Measurements from ENCODE around the gene WNK4. TPM values are rescaled to one million over a fixed set of nuclear protein-coding genes. Genes with fewer than 3 reads are reported as not detected.

WNK4 gene
- total RNA-seq, 1 experiment from 2014 or later = 1.5 TPM

DNA sequence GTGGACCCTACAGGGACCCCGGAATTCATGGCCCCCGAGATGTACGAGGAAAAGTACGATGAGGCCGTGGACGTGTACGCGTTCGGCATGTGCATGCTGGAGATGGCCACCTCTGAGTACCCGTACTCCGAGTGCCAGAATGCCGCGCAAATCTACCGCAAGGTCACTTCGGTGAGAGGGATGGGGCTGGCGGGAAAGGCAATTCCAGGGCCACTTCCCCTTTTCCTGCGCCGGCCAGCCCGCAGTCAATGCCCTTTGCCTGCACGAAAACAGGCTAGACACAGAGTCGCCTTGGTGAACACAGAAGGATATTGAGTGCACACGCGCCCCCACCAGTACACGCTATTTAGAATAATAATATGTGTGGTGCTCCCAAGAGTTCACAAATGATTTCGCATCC, 4.0 kb downstream of the WNK4 start:
- Mint-ChIP-seq H3K4me1 (peaks cover 18% of the 10 kb centered on the region), H3K4me3 (no peak overlapping the region), H3K27ac (no peak overlapping the region), H3K9me3 (no peaks in the 10 kb centered on the region), H3K36me3 (no peaks in the 10 kb centered on the region), H3K27me3 (ENCODE audit: low read depth) (peaks cover 66% of the 10 kb centered on the region)
- TF ChIP-seq ZBTB21 (CRISPR knock-in tag; IDR thresholded peaks at IDR 0.05; ENCODE audit: borderline replicate concordance) (no peak), IRF1 (CRISPR knock-in tag; IDR thresholded peaks at IDR 0.05) (no peak), TEAD1 (CRISPR knock-in tag; IDR thresholded peaks at IDR 0.05) (no peak), ELF4 (CRISPR knock-in tag; IDR thresholded peaks at IDR 0.05; ENCODE audit: low read depth) (no peak), AFF4 (CRISPR knock-in tag; IDR thresholded peaks at IDR 0.05; ENCODE audit: borderline replicate concordance) (no peak), IRF2 (CRISPR knock-in tag; IDR thresholded peaks at IDR 0.05; ENCODE audit: borderline replicate concordance, low read depth) (no peak), ZNF423 (CRISPR knock-in tag; IDR thresholded peaks at IDR 0.05) (no peak), SMAD4 (CRISPR knock-in tag; IDR thresholded peaks at IDR 0.05) (no peak), ATF2 (CRISPR knock-in tag; IDR thresholded peaks at IDR 0.05; ENCODE audit: borderline replicate concordance, low read depth) (no peak), FOXK1 (CRISPR knock-in tag; IDR thresholded peaks at IDR 0.05) (no peak), MYBL2 (CRISPR knock-in tag; IDR thresholded peaks at IDR 0.05) (no peak)
- TF ChIP-seq, protein P1, sequence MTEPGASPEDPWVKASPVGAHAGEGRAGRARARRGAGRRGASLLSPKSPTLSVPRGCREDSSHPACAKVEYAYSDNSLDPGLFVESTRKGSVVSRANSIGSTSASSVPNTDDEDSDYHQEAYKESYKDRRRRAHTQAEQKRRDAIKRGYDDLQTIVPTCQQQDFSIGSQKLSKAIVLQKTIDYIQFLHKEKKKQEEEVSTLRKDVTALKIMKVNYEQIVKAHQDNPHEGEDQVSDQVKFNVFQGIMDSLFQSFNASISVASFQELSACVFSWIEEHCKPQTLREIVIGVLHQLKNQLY (CRISPR knock-in tag; IDR thresholded peaks at IDR 0.05) = no peak
- TF ChIP-seq, protein P2, sequence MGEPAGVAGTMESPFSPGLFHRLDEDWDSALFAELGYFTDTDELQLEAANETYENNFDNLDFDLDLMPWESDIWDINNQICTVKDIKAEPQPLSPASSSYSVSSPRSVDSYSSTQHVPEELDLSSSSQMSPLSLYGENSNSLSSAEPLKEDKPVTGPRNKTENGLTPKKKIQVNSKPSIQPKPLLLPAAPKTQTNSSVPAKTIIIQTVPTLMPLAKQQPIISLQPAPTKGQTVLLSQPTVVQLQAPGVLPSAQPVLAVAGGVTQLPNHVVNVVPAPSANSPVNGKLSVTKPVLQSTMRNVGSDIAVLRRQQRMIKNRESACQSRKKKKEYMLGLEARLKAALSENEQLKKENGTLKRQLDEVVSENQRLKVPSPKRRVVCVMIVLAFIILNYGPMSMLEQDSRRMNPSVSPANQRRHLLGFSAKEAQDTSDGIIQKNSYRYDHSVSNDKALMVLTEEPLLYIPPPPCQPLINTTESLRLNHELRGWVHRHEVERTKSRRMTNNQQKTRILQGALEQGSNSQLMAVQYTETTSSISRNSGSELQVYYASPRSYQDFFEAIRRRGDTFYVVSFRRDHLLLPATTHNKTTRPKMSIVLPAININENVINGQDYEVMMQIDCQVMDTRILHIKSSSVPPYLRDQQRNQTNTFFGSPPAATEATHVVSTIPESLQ (CRISPR knock-in tag; IDR thresholded peaks at IDR 0.05) = no peak
- TF ChIP-seq, protein P3, sequence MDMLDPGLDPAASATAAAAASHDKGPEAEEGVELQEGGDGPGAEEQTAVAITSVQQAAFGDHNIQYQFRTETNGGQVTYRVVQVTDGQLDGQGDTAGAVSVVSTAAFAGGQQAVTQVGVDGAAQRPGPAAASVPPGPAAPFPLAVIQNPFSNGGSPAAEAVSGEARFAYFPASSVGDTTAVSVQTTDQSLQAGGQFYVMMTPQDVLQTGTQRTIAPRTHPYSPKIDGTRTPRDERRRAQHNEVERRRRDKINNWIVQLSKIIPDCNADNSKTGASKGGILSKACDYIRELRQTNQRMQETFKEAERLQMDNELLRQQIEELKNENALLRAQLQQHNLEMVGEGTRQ (CRISPR knock-in tag; IDR thresholded peaks at IDR 0.05) = no peak
- TF ChIP-seq, protein P4, sequence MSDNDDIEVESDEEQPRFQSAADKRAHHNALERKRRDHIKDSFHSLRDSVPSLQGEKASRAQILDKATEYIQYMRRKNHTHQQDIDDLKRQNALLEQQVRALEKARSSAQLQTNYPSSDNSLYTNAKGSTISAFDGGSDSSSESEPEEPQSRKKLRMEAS (CRISPR knock-in tag; IDR thresholded peaks at IDR 0.05) = no peak
- TF ChIP-seq, protein P5, sequence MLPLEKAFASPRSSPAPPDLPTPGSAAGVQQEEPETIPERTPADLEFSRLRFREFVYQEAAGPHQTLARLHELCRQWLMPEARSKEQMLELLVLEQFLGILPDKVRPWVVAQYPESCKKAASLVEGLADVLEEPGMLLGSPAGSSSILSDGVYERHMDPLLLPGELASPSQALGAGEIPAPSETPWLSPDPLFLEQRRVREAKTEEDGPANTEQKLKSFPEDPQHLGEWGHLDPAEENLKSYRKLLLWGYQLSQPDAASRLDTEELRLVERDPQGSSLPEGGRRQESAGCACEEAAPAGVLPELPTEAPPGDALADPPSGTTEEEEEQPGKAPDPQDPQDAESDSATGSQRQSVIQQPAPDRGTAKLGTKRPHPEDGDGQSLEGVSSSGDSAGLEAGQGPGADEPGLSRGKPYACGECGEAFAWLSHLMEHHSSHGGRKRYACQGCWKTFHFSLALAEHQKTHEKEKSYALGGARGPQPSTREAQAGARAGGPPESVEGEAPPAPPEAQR (CRISPR knock-in tag; IDR thresholded peaks at IDR 0.05) = no peak
- TF ChIP-seq, protein P6, sequence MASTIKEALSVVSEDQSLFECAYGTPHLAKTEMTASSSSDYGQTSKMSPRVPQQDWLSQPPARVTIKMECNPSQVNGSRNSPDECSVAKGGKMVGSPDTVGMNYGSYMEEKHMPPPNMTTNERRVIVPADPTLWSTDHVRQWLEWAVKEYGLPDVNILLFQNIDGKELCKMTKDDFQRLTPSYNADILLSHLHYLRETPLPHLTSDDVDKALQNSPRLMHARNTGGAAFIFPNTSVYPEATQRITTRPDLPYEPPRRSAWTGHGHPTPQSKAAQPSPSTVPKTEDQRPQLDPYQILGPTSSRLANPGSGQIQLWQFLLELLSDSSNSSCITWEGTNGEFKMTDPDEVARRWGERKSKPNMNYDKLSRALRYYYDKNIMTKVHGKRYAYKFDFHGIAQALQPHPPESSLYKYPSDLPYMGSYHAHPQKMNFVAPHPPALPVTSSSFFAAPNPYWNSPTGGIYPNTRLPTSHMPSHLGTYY (CRISPR knock-in tag; IDR thresholded peaks at IDR 0.05) = no peak
- TF ChIP-seq, protein P7, sequence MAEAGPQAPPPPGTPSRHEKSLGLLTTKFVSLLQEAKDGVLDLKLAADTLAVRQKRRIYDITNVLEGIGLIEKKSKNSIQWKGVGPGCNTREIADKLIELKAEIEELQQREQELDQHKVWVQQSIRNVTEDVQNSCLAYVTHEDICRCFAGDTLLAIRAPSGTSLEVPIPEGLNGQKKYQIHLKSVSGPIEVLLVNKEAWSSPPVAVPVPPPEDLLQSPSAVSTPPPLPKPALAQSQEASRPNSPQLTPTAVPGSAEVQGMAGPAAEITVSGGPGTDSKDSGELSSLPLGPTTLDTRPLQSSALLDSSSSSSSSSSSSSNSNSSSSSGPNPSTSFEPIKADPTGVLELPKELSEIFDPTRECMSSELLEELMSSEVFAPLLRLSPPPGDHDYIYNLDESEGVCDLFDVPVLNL (CRISPR knock-in tag; IDR thresholded peaks at IDR 0.05; ENCODE audit: borderline replicate concordance, low read depth) = no peak
- no peak for ATAC-seq
- CTCF ChIA-PET = no interaction called here
- DNase-seq (ENCODE audit: low spot score) = no peak
- POLR2A ChIA-PET = no interaction called here
